ENCODE measurements around the gene CFAP65. TPM values are rescaled to one million over a fixed set of nuclear protein-coding genes. Genes with fewer than 3 reads are reported as not detected.

Gene CFAP65
- total and polyA plus RNA-seq, 9 of the 15 experiments (the other 6 are each of a cell fraction or from before 2014, with no cell fraction given) = not detected

DNA sequence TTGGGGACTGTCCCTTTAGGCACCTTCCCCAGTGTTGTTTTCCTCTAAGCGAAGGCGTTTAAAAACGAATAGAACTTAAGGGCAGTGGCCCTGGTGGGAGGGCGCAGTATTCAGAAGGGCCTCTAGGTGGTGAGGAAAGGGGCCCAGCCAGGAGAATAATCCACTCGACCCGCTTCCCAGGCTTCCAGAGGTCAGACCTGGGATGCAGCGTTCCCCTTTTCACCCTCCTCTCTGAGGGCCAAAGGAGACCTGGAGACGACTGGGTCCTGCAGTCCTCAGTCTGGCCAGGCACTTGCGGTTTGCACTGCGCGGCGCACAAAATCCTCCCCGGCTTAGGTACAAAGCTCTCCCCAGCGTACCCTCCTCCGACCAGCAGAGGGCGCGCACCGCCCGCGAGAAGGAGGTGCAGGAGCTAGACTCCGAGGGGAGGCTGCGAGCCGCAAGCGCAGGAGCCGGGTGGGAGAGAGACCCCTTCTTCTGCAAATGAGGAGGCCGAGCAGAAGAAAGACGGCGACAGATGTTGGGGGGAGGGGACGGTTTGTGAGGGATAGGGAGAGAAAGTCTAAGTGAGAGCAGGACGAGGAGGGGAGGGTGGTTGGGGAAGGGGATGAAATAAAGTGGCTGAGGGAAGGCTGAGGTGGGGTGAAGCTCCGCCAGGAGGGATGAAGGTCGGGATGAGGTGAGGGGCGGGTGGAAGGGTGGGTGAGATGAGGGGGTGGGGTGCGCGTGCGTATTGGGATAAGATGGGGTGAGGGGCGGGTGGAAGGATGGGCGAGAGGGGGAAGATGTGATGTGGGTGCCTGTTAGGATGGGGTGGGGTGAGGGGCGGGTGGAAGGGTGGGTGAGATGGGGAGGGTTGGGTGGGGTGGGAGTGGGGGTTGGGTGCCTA lies 61.2 kb downstream of the CFAP65 start (continued):
- TF ChIP-seq, protein P1, sequence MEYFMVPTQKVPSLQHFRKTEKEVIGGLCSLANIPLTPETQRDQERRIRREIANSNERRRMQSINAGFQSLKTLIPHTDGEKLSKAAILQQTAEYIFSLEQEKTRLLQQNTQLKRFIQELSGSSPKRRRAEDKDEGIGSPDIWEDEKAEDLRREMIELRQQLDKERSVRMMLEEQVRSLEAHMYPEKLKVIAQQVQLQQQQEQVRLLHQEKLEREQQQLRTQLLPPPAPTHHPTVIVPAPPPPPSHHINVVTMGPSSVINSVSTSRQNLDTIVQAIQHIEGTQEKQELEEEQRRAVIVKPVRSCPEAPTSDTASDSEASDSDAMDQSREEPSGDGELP (CRISPR knock-in tag; IDR thresholded peaks at IDR 0.05; ENCODE audit: borderline replicate concordance) = peak; percentile 64; the same call in 1 of the 2 replicates
- TF ChIP-seq ZNF407 (IDR thresholded peaks at IDR 0.05; ENCODE audit: low read depth) (0 out of 2 replicates have a peak, but pooled peaks have one; percentile 11), ARID2 (IDR thresholded peaks at IDR 0.05) (0 out of 2 replicates have a peak, but pooled peaks have one; percentile 23), STAG1 (CRISPR knock-in tag; IDR thresholded peaks at IDR 0.05; ENCODE audit: borderline replicate concordance) (0 out of 2 replicates have a peak, but pooled peaks have one; percentile 16), MAZ (CRISPR knock-in tag; conservative IDR thresholded peaks at IDR 0.05 in 1 of 2, IDR thresholded peaks at IDR 0.05 in 1 of 2) (peak in 1 of 2 experiments; percentile 80; a peak in 2 of 4 replicates), NRF1 (conservative IDR thresholded peaks at IDR 0.05 in 1 of 2, IDR thresholded peaks at IDR 0.05 in 1 of 2) (peak; percentile 63 to 70), MYBL2 (IDR thresholded peaks at IDR 0.05; ENCODE audit: low read depth) (no peak), MYBL2 (CRISPR knock-in tag; IDR thresholded peaks at IDR 0.05; ENCODE audit: borderline replicate concordance) (no peak), PRPF4 (IDR thresholded peaks at IDR 0.05; ENCODE audit: insufficient read depth, low read depth, low read length, poor library complexity, severe bottlenecking) (no peak), CREM (IDR thresholded peaks at IDR 0.05; ENCODE audit: low read depth) (0 out of 2 replicates have a peak, but pooled peaks have one; percentile 9), ZFX (CRISPR knock-in tag; IDR thresholded peaks at IDR 0.05) (0 out of 2 replicates have a peak, but pooled peaks have one; percentile 23), FIP1L1 (IDR thresholded peaks at IDR 0.05; ENCODE audit: low read depth, low read length, poor library complexity, severe bottlenecking) (no peak), ATF1 (CRISPR knock-in tag; IDR thresholded peaks at IDR 0.05) (no peak), ATF1 (tag; IDR thresholded peaks at IDR 0.05) (no peak)
- TF ChIP-seq, protein P2, sequence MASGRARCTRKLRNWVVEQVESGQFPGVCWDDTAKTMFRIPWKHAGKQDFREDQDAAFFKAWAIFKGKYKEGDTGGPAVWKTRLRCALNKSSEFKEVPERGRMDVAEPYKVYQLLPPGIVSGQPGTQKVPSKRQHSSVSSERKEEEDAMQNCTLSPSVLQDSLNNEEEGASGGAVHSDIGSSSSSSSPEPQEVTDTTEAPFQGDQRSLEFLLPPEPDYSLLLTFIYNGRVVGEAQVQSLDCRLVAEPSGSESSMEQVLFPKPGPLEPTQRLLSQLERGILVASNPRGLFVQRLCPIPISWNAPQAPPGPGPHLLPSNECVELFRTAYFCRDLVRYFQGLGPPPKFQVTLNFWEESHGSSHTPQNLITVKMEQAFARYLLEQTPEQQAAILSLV (tag; IDR thresholded peaks at IDR 0.05) = no peak

Data from K562 (cell line).